ENCODE data around the gene AP2B1. TPM values are rescaled to one million over a fixed set of nuclear protein-coding genes. Genes with fewer than 3 reads are reported as not detected.

Gene AP2B1
- polyA plus RNA-seq, 1 of the 3 experiments (the other 2 are of a cell fraction): 97.8 TPM

GRCh38 chr17:35715416-35715815 lies 128.3 kb downstream of the AP2B1 start (continued):
- TF ChIP-seq CTCF (IDR thresholded peaks at IDR 0.05) (no peak), USF2 (IDR thresholded peaks at IDR 0.05; ENCODE audit: borderline replicate concordance, low read depth, low read length) (no peak), CHD2 (IDR thresholded peaks at IDR 0.05; ENCODE audit: low read length, partially characterized antibody) (no peak), SIN3A (IDR thresholded peaks at IDR 0.05; ENCODE audit: borderline replicate concordance, low read depth, low read length) (no peak), GABPA (IDR thresholded peaks at IDR 0.05; ENCODE audit: low read depth) (no peak), TAF1 (IDR thresholded peaks at IDR 0.05; ENCODE audit: borderline replicate concordance, low read depth, low read length) (no peak), EZH2phosphoT487 (IDR thresholded peaks at IDR 0.05; ENCODE audit: borderline replicate concordance, low read depth) (no peak)

GRCh38 chr17:35716173-35716572 lies 129.1 kb downstream of the AP2B1 start:
- ChIA-PET CTCF (interaction anchor here (0.9 to 4.8 kb wide), 2 partner anchors 31 to 48 kb away, joined by 7 to 28 read pairs; no protein-coding TSS in a partner anchor), POLR2A (interaction anchor here (0.7 kb wide), 1 partner anchor 37 kb away, joined by 3 read pairs; the partner anchor contains the start of gene GAS2L2)
- peaks cover 40 to 54% of the 10 kb centered on the region in 2 experiments for H3K36me3 ChIP-seq (replicated peaks in 1 of 2; ENCODE audit: control insufficient read depth in 1 of 2, insufficient read depth in 2 of 2, low read length in 1 of 2)
- H3K4me2 ChIP-seq: no peak overlapping the region
- H3K79me2 ChIP-seq (ENCODE audit: insufficient read depth): peaks cover 5% of the 10 kb centered on the region; the same call in 1 of the 2 replicates
- DNase-seq: no peak
- peaks cover 20% of the 10 kb centered on the region for H3F3A ChIP-seq (replicated peaks; ENCODE audit: insufficient read depth)
- no peak overlapping the region for H3K27ac ChIP-seq (ENCODE audit: low read depth in 2 of 2, low read length in 1 of 2)
- H3K4me1 ChIP-seq (ENCODE audit: control insufficient read depth in 1 of 2, insufficient read depth in 2 of 2, low read depth in 1 of 2, low read length in 1 of 2): peaks cover 25 to 37% of the 10 kb centered on the region in 2 experiments
- WGBS (ENCODE audit: low lambda C conversion rate): 91% methylated on average over 3 of the region's 3 CpGs
- no peaks in the 10 kb centered on the region for H3K9me2 ChIP-seq
- H3K9ac ChIP-seq: no peak overlapping the region
- H4K20me1 ChIP-seq (ENCODE audit: insufficient read depth): 0 out of 2 replicates have a peak, but pooled peaks cover 8% of the 10 kb centered on the region
- no peak overlapping the region for H3K4me3 ChIP-seq (ENCODE audit: low read depth in 2 of 2, low read length in 1 of 2)
- H3K27me3 ChIP-seq (ENCODE audit: insufficient read depth): no peaks in the 10 kb centered on the region
- no peaks in the 10 kb centered on the region for H3K9me3 ChIP-seq
- H2AFZ ChIP-seq (ENCODE audit: low read depth): no peak overlapping the region
- TF ChIP-seq FOSL2 (IDR thresholded peaks at IDR 0.05; ENCODE audit: borderline replicate concordance, low read depth) (no peak), NRF1 (IDR thresholded peaks at IDR 0.05; ENCODE audit: low read depth, low read length) (no peak), USF1 (IDR thresholded peaks at IDR 0.05; ENCODE audit: borderline replicate concordance, low read depth) (no peak), SMC3 (IDR thresholded peaks at IDR 0.05; ENCODE audit: low read depth, low read length) (no peak), TAF1 (IDR thresholded peaks at IDR 0.05; ENCODE audit: borderline replicate concordance, low read depth, low read length) (no peak), YY1 (IDR thresholded peaks at IDR 0.05; ENCODE audit: low read depth) (no peak), POLR2AphosphoS5 (IDR thresholded peaks at IDR 0.05; ENCODE audit: low read depth, low read length) (no peak), MAX (IDR thresholded peaks at IDR 0.05; ENCODE audit: low read depth) (no peak), GABPA (IDR thresholded peaks at IDR 0.05; ENCODE audit: low read depth) (no peak), FOXJ3 (CRISPR knock-in tag; IDR thresholded peaks at IDR 0.05) (no peak), ZBTB33 (IDR thresholded peaks at IDR 0.05; ENCODE audit: borderline replicate concordance, low read depth) (no peak), NFIC (IDR thresholded peaks at IDR 0.05; ENCODE audit: borderline replicate concordance) (no peak), CHD2 (IDR thresholded peaks at IDR 0.05; ENCODE audit: low read length, partially characterized antibody) (no peak), MXI1 (IDR thresholded peaks at IDR 0.05; ENCODE audit: low read depth, low read length) (no peak), IRF3 (IDR thresholded peaks at IDR 0.05; ENCODE audit: low read depth, low read length) (no peak), RXRA (IDR thresholded peaks at IDR 0.05; ENCODE audit: borderline replicate concordance, low read depth) (no peak), ELF1 (IDR thresholded peaks at IDR 0.05) (no peak), RCOR1 (IDR thresholded peaks at IDR 0.05; ENCODE audit: low read length) (no peak), PBX3 (IDR thresholded peaks at IDR 0.05) (no peak)
